ENCODE data around the gene PRR35. TPM values are rescaled to one million over a fixed set of nuclear protein-coding genes. Genes with fewer than 3 reads are reported as not detected.

The PRR35 gene
- total RNA-seq, 1 donor from 2014 or later: 0.12 TPM

DNA sequence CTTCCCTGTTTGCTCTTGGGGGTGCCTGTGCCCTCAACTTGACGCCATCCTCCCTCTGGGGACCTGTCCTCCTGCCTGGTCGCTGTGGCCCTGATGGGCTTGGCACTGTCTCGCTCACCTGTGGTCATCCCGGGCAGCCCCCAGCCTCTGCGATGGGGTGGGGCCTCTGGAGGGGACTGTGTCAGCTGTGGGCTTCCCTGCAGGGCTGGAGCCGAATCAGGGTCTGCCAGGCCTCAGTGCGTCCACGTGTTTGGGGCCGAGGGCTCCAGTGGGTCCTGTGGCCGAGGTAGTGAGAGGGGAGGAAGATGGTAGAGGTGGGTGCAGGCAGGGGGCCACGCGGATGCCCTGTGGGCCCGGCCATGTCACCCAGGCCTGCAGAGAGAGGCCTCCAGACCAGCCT is 17.6 kb downstream of the PRR35 start:
- Mint-ChIP-seq H3K27me3 (no peaks in the 10 kb centered on the region), H3K36me3 (no peaks in the 10 kb centered on the region), H3K27ac (no peak overlapping the region), H3K9me3 (no peaks in the 10 kb centered on the region), H3K4me3 (no peak overlapping the region), H3K4me1 (ENCODE audit: unreplicated experiment) (no peaks in the 10 kb centered on the region)
- TF ChIP-seq, protein P1, sequence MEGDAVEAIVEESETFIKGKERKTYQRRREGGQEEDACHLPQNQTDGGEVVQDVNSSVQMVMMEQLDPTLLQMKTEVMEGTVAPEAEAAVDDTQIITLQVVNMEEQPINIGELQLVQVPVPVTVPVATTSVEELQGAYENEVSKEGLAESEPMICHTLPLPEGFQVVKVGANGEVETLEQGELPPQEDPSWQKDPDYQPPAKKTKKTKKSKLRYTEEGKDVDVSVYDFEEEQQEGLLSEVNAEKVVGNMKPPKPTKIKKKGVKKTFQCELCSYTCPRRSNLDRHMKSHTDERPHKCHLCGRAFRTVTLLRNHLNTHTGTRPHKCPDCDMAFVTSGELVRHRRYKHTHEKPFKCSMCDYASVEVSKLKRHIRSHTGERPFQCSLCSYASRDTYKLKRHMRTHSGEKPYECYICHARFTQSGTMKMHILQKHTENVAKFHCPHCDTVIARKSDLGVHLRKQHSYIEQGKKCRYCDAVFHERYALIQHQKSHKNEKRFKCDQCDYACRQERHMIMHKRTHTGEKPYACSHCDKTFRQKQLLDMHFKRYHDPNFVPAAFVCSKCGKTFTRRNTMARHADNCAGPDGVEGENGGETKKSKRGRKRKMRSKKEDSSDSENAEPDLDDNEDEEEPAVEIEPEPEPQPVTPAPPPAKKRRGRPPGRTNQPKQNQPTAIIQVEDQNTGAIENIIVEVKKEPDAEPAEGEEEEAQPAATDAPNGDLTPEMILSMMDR (conservative IDR thresholded peaks at IDR 0.05): no peak
- no peak for DNase-seq (ENCODE audit: extremely low spot score, unreplicated experiment)

DNA sequence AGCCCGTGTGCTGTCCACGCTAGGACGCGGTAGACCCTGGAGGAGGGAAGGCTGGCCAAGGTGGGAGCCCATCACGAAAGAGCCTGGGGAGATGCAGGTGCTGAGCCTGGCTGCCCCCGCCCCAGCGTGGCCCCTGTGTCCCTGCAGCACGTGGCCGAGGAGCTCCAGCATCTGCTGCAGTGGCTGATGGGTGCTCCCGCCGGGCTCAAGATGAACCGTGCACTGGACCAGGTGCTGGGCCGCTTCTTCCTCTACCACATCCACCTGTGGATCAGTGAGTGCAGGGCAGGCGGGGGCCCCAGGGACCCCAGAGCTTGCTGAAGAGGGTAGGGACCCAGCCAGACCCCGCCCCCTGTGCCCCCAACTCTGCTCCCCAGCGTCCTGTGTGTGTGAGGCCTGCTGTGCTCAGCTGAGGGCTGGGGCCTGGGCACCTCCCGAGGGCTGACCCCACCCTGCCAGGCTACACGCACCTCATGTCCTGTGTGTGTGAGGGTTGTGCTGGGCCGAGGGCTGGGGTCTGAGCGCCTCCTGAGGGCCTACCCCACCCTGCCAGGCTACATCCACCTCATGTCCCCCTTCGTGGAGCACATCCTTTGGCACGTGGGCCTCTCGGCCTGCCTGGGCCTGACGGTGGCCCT is 18.2 kb downstream of the PRR35 start:
- Mint-ChIP-seq H3K4me1 (ENCODE audit: unreplicated experiment) (no peaks in the 10 kb centered on the region), H3K27me3 (no peaks in the 10 kb centered on the region), H3K9me3 (no peaks in the 10 kb centered on the region), H3K4me3 (no peak overlapping the region), H3K36me3 (no peaks in the 10 kb centered on the region), H3K27ac (no peak overlapping the region)
- TF ChIP-seq, protein P1 (conservative IDR thresholded peaks at IDR 0.05): no peak
- DNase-seq (ENCODE audit: extremely low spot score, unreplicated experiment): no peak

DNA sequence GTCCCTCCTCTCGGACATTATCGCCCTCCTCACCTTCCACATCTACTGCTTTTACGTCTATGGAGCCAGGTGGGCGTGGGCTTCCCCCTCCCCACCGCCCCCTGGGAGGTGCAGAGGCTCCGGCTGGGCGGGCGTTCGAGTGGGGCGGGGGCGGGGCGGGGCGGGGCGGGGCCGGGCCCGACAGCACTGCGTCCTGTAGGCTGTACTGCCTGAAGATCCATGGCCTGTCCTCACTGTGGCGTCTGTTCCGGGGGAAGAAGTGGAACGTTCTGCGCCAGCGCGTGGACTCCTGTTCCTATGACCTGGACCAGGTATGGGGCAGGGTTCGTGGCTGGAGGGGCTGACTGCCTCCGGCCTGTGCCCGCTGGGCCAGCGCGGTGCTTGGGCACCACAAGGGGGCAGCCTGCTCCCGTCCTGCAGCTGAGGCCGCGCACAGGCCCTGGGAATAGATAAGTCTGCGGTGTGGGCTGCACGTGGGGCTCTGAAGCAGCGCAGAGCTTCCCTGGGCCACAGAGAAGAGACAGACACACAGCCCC is 18.7 kb downstream of the PRR35 start:
- H3K4me1 Mint-ChIP-seq (ENCODE audit: unreplicated experiment): no peaks in the 10 kb centered on the region
- no peaks in the 10 kb centered on the region for H3K36me3 Mint-ChIP-seq
- H3K27ac Mint-ChIP-seq: no peak overlapping the region
- DNase-seq (ENCODE audit: extremely low spot score, unreplicated experiment): no peak
- TF ChIP-seq, protein P1 (conservative IDR thresholded peaks at IDR 0.05): peak; percentile 87
- no peaks in the 10 kb centered on the region for H3K27me3 Mint-ChIP-seq
- H3K4me3 Mint-ChIP-seq: no peak overlapping the region
- no peaks in the 10 kb centered on the region for H3K9me3 Mint-ChIP-seq

DNA sequence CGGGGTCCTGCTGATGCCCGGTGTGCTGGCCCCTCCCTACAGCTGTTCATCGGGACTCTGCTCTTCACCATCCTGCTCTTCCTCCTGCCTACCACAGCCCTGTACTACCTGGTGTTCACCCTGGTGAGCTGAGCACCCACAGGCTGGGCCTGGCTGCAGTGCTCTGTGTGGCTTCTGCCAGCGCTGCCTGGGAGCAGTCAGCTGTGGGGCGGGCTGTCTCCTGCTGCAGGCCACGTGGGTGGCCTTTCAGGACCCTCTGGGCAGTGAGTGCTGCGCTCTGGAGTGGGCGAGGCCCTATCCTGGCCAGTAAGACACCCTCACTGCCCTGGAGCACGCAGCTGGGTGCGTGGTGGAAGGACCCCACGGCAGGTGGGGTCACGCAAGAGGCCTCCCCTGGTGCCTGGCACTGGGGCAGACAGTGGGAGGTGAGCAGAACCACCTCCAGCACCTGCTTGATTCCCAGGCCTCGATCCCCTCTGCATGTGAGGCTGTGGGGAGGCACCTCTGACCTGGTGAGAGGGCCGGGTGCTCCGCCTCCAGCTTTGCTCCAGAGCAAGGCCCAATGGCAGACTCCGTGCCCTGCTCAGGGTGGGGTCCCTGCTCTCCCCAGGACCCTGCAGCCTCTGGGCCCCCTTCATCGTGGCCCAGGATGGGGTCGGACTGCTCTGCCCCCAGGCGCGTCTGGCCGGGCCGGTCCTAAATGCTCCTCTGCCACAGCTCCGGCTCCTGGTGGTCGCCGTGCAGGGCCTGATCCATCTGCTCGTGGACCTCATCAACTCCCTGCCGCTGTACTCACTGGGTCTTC is 20.1 kb downstream of the PRR35 start:
- Mint-ChIP-seq H3K27ac (no peak overlapping the region), H3K27me3 (no peaks in the 10 kb centered on the region), H3K4me3 (no peak overlapping the region), H3K4me1 (ENCODE audit: unreplicated experiment) (peaks cover 1% of the 10 kb centered on the region), H3K36me3 (no peaks in the 10 kb centered on the region), H3K9me3 (no peaks in the 10 kb centered on the region)
- no peak for DNase-seq (ENCODE audit: extremely low spot score, unreplicated experiment)
- TF ChIP-seq, protein P1 (conservative IDR thresholded peaks at IDR 0.05): no peak

DNA sequence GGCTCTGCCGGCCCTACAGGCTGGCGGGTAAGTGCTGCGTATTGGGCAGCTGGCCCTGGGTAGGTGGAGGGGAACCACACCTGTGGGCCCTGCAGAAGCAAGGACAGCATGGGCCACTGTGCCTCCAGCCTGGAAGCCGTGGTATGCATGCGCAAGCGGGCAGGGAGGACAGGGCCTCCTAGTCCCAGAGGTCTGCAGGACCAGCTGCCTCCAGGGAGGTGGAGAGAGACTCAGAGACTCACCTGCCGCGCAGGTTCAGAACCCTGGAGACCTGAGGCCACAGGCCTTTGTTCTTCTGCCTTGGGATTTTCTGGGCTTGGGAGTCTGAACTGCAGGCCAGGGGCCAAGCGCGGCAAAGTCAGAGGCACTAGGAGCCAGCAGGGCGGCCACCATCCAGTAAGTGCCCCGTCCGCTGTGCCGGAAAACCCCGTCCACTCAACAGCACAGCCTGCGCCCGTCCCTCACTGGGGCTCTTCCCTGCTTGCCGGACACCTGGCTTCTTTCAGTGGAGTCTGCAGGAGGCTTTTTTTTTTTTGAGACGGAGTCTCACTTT is 20.8 kb downstream of the PRR35 start:
- H3K27ac Mint-ChIP-seq: no peak overlapping the region
- TF ChIP-seq, protein P1 (conservative IDR thresholded peaks at IDR 0.05): no peak
- H3K4me3 Mint-ChIP-seq: no peak overlapping the region
- no peaks in the 10 kb centered on the region for H3K36me3 Mint-ChIP-seq
- DNase-seq (ENCODE audit: extremely low spot score, unreplicated experiment): no peak
- H3K27me3 Mint-ChIP-seq: no peaks in the 10 kb centered on the region
- no peaks in the 10 kb centered on the region for H3K9me3 Mint-ChIP-seq
- H3K4me1 Mint-ChIP-seq (ENCODE audit: unreplicated experiment): peaks cover 8% of the 10 kb centered on the region
